HepG2 (cell line): Measurements from ENCODE around the gene ADAT3. TPM values are rescaled to one million over a fixed set of nuclear protein-coding genes. Genes with fewer than 3 reads are reported as not detected.

Experiments used
- DNMT1 ChIP-seq: sonication (generic); formaldehyde crosslinking; IDR thresholded peaks from 2 replicates; pipeline ENCODE4 v1.5.1; 2020; ENCODE audit warnings: mild to moderate bottlenecking, missing genetic modification reagents
- ESRRA ChIP-seq: sonication (generic); formaldehyde crosslinking; IDR thresholded peaks from 2 replicates; pipeline ENCODE4 v1.5.1; 2020; ENCODE audit warnings: mild to moderate bottlenecking, low read depth, missing genetic modification reagents
- MIER3 ChIP-seq: IDR thresholded peaks from 2 replicates; pipeline ENCODE4 v1.6.1; 2016; ENCODE audit warnings: missing compliant biosample characterization, borderline replicate concordance
- POGZ ChIP-seq: sonication (generic); formaldehyde crosslinking; IDR thresholded peaks from 2 replicates; pipeline ENCODE4 v1.4.0; 2020; ENCODE audit warnings: mild to moderate bottlenecking, missing genetic modification reagents
- SAFB2 ChIP-seq: sonication (generic); formaldehyde crosslinking; IDR thresholded peaks from 2 replicates; pipeline ENCODE4 v1.5.1; 2020; ENCODE audit warnings: missing genetic modification reagents, low read depth, mild to moderate bottlenecking, borderline replicate concordance
- THAP11 ChIP-seq: IDR thresholded peaks from 2 replicates; pipeline ENCODE4 v1.6.1; 2016; ENCODE audit warnings: missing biosample characterization, missing genetic modification reagents
- ZBTB38 ChIP-seq: sonication (generic); formaldehyde crosslinking; IDR thresholded peaks from 2 replicates; pipeline ENCODE4 v1.5.1; 2020; ENCODE audit warnings: mild to moderate bottlenecking, missing genetic modification reagents
- ZFAT ChIP-seq: sonication (generic); formaldehyde crosslinking; conservative IDR thresholded peaks from 2 replicates; pipeline ENCODE4 v1.8.1; 2023; ENCODE audit warnings: missing genetic modification reagents, inconsistent platforms
- ZNF230 ChIP-seq: sonication (generic); formaldehyde crosslinking; IDR thresholded peaks from 2 replicates; pipeline ENCODE4 v1.4.0; 2020; ENCODE audit warnings: mild to moderate bottlenecking, missing genetic modification reagents
- ZNF569 ChIP-seq: sonication (generic); formaldehyde crosslinking; IDR thresholded peaks from 2 replicates; pipeline ENCODE4 v1.5.0; 2020; ENCODE audit warnings: mild to moderate bottlenecking, missing genetic modification reagents, moderate library complexity, borderline replicate concordance
- ZNF776 ChIP-seq: sonication (generic); formaldehyde crosslinking; IDR thresholded peaks from 2 replicates; pipeline ENCODE4 v1.4.0; 2020; ENCODE audit warnings: mild to moderate bottlenecking, missing genetic modification reagents
- polyA plus RNA-seq, 8 experiments: library from polyadenylated mRNA; depleted of rRNA in 3 of 8; stranded (reverse) in 7 of 8; unstranded in 1 of 8; fragments of >200 nt; fragmentation: Illumina TruSeq in 4 of 8; extraction: Trizol in 4 of 8; gene quantifications; 2 replicates each; pipeline versions ENCODE4 v1.2.1 to v1.2.3, GENCODE V29; 2011 to 2016; ENCODE audit warnings: low read depth in 4 of 8, missing spikeins in 1 of 8, mixed read lengths in 1 of 8; ENCODE audit not compliant: insufficient read depth in 1 of 8
- total RNA-seq, 5 experiments: library from RNA; depleted of rRNA; stranded (reverse); fragments of >200 nt; fragmentation: Illumina TruSeq; extraction: Trizol; gene quantifications; 2 replicates each; pipeline ENCODE4 v1.2.3, GENCODE V29; 2016; ENCODE audit warnings: low read depth in 1 of 5
- TF ChIP-seq, protein P1 (sequence below): sonication (generic); formaldehyde crosslinking; IDR thresholded peaks from 2 replicates; pipeline ENCODE4 v1.8.0; 2022; ENCODE audit warnings: missing genetic modification reagents, mild to moderate bottlenecking, borderline replicate concordance
- TF ChIP-seq, protein P2 (sequence below): IDR thresholded peaks from 2 replicates; pipeline ENCODE4 v1.6.1; 2016; ENCODE audit warnings: control low read depth
- TF ChIP-seq, protein P3 (sequence below): sonication (generic); formaldehyde crosslinking; IDR thresholded peaks from 2 replicates; pipeline ENCODE4 v1.4.0; 2020; ENCODE audit warnings: mild to moderate bottlenecking, missing genetic modification reagents
- TF ChIP-seq, protein P4 (sequence below): sonication (generic); formaldehyde crosslinking; IDR thresholded peaks from 2 replicates; pipeline ENCODE4 v1.4.0; 2020; ENCODE audit warnings: missing genetic modification reagents, borderline replicate concordance

The ADAT3 gene
- total and polyA plus RNA-seq, 2 of the 13 experiments (the other 11 are each of a cell fraction or from before 2014, with no cell fraction given) = 0.95 to 3.5 TPM

GRCh38 chr19:1875646-1876495 lies 29.3 kb upstream of the ADAT3 start (continued):
- TF ChIP-seq, protein P1, sequence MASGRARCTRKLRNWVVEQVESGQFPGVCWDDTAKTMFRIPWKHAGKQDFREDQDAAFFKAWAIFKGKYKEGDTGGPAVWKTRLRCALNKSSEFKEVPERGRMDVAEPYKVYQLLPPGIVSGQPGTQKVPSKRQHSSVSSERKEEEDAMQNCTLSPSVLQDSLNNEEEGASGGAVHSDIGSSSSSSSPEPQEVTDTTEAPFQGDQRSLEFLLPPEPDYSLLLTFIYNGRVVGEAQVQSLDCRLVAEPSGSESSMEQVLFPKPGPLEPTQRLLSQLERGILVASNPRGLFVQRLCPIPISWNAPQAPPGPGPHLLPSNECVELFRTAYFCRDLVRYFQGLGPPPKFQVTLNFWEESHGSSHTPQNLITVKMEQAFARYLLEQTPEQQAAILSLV = peak; percentile 88; the same call in 1 of the 2 replicates
- TF ChIP-seq, protein P2, sequence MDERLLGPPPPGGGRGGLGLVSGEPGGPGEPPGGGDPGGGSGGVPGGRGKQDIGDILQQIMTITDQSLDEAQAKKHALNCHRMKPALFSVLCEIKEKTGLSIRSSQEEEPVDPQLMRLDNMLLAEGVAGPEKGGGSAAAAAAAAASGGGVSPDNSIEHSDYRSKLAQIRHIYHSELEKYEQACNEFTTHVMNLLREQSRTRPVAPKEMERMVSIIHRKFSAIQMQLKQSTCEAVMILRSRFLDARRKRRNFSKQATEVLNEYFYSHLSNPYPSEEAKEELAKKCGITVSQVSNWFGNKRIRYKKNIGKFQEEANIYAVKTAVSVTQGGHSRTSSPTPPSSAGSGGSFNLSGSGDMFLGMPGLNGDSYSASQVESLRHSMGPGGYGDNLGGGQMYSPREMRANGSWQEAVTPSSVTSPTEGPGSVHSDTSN (CRISPR knock-in tag) = no peak
- TF ChIP-seq, protein P3, sequence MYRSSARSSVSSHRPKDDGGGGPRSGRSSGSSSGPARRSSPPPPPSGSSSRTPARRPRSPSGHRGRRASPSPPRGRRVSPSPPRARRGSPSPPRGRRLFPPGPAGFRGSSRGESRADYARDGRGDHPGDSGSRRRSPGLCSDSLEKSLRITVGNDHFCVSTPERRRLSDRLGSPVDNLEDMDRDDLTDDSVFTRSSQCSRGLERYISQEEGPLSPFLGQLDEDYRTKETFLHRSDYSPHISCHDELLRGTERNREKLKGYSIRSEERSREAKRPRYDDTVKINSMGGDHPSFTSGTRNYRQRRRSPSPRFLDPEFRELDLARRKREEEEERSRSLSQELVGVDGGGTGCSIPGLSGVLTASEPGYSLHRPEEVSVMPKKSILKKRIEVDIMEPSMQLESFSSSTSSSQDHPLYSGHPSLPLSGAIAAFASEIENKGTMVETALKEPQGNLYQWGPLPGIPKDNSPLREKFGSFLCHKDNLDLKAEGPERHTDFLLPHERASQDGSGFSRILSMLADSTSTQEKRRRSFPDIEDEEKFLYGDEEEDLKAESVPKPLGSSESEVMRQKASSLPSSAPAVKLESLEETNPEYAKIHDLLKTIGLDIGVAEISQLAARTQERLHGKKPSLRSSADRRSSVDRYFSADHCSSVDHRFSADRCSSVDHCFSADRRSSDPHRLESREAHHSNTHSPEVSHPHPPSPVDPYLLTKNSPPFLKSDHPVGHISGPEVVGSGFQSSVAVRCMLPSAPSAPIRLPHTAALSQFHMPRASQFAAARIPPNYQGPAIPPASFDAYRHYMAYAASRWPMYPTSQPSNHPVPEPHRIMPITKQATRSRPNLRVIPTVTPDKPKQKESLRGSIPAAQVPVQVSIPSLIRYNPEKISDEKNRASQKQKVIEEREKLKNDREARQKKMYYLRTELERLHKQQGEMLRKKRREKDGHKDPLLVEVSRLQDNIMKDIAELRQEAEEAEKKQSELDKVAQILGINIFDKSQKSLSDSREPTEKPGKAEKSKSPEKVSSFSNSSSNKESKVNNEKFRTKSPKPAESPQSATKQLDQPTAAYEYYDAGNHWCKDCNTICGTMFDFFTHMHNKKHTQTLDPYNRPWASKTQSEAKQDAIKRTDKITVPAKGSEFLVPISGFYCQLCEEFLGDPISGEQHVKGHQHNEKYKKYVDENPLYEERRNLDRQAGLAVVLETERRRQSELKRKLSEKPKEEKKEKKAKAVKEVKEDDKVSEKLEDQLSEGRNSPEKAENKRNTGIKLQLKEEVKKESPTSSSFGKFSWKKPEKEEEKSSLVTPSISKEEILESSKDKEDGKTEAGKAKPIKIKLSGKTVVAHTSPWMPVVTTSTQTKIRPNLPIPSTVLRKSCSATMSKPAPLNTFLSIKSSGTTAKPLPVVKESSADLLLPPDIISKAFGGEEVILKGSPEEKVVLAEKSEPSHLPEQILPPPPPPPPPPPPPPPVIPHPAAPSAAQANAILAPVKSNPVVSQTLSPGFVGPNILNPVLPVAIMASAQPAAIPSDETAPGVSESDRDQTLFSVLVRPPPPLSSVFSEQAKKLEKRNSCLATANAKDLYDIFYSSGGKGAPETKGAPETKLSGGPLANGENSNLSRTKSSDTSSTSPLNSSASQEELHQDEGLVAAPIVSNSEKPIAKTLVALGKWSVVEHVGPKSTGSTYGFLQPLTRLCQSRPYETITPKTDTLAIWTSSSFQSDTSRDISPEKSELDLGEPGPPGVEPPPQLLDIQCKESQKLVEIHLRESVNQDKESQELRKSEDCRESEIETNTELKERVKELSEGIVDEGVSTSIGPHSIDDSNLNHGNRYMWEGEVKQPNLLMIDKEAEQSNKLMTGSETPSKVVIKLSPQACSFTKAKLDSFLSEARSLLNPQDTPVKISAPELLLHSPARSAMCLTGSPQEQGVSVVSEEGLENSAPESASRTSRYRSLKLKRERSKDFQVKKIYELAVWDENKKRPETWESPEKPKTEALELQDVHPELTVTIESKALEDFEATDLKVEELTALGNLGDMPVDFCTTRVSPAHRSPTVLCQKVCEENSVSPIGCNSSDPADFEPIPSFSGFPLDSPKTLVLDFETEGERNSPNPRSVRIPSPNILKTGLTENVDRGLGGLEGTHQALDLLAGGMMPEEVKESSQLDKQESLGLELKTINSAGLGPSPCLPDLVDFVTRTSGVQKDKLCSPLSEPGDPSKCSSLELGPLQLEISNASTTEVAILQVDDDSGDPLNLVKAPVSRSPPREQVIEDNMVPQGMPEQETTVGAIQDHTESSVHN (CRISPR knock-in tag) = peak; percentile 92; the same call in 1 of the 2 replicates
- TF ChIP-seq THAP11 (CRISPR knock-in tag) (peak; percentile 92), MIER3 (CRISPR knock-in tag) (peak; percentile 81), SAFB2 (CRISPR knock-in tag) (peak; percentile 97), ZBTB38 (peak; percentile 92), ZNF569 (0 out of 2 replicates have a peak, but pooled peaks have one; percentile 82), POGZ (CRISPR knock-in tag) (no peak; the same call in 1 of the 2 replicates), ZNF230 (CRISPR knock-in tag) (0 out of 2 replicates have a peak, but pooled peaks have one; percentile 61), DNMT1 (peak; percentile 65), ZFAT (no peak), ZNF776 (CRISPR knock-in tag) (peak; percentile 74; the same call in 1 of the 2 replicates), ESRRA (CRISPR knock-in tag) (no peak; the same call in 1 of the 2 replicates)
- TF ChIP-seq, protein P4, sequence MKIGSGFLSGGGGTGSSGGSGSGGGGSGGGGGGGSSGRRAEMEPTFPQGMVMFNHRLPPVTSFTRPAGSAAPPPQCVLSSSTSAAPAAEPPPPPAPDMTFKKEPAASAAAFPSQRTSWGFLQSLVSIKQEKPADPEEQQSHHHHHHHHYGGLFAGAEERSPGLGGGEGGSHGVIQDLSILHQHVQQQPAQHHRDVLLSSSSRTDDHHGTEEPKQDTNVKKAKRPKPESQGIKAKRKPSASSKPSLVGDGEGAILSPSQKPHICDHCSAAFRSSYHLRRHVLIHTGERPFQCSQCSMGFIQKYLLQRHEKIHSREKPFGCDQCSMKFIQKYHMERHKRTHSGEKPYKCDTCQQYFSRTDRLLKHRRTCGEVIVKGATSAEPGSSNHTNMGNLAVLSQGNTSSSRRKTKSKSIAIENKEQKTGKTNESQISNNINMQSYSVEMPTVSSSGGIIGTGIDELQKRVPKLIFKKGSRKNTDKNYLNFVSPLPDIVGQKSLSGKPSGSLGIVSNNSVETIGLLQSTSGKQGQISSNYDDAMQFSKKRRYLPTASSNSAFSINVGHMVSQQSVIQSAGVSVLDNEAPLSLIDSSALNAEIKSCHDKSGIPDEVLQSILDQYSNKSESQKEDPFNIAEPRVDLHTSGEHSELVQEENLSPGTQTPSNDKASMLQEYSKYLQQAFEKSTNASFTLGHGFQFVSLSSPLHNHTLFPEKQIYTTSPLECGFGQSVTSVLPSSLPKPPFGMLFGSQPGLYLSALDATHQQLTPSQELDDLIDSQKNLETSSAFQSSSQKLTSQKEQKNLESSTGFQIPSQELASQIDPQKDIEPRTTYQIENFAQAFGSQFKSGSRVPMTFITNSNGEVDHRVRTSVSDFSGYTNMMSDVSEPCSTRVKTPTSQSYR (CRISPR knock-in tag) = peak; percentile 35; the same call in 1 of the 2 replicates
